Stimulated activated effector memory CD8-positive, alpha-beta T cell treated with anti-CD3 and anti-CD28 coated beads, Interleukin-12 subunit alpha, Interleukin-12 subunit beta, amount 100 ng/mL, for 72 hours (primary cell): ENCODE data around the gene FAM83C.

ENCODE experiments used
- ATAC-seq: fragments of 150-1000 bp; cut with Tn5 transposase; 2 replicates; pipeline ENCODE4 v1.10.0; 2021
- DNase-seq, 2 donors: peaks; one replicate each; pipeline ENCODE4 v3.0.0; 2021 to 2022; ENCODE audit warnings: low spot score in 2 of 2
- H3K27ac Mint-ChIP-seq: one replicate; pipeline ENCODE4 v1.8.0; 2022; ENCODE audit warnings: mild to moderate bottlenecking, mixed read lengths
- H3K36me3 Mint-ChIP-seq: one replicate; pipeline ENCODE4 v1.8.0; 2022; ENCODE audit warnings: mild to moderate bottlenecking, mixed read lengths
- H3K4me1 Mint-ChIP-seq: one replicate; pipeline ENCODE4 v1.8.0; 2022; ENCODE audit warnings: mixed read lengths
- H3K4me3 Mint-ChIP-seq: one replicate; pipeline ENCODE4 v1.8.0; 2022; ENCODE audit warnings: mild to moderate bottlenecking, mixed read lengths
- H3K9me3 Mint-ChIP-seq: one replicate; pipeline ENCODE4 v1.8.0; 2022; ENCODE audit warnings: mixed read lengths

The FAM83C gene

DNA sequence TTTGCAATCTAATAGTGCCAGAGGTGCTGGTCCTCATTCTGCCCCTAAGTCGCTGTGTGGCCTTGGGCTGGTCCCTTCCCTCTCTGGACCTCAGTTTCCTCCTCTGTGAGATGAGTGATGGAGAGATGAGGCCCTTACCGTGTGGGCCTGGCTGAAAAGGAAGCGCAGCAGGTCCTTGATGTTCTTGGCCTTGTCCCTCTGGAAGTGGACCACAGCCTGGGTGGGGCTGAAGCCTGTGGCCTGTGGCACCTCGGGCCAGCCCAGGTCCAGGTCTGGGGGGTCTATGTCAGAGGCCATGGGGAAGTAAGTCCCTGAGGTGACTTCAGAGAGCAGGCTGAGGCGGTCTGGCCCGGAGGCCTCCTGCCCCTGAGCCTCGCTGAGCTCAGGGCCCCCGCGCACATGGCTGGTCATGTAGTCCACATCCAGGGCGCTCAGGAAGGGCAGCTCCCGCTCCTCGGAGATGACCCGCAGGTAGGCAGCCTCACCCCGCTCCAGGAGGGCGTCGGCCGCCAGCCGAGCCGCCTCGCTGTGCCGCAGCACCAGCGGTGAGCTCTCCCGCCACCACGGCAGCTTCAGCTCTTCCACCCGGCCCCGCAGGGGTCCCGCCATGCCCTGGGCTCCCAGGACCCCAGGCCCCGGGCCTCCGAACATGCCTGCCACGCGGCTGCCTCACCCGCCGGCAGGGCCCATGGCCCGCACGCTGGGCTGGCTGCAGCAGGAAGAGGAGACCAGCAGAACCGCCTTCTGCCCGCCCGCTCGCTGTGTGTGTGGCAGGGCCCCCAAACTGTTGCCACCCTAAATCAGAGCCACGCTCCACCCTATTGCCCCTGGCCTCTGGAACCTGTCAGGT, at the start of gene FAM83C:
TSS of gene FAM83C (minus strand) at position 772 of the 850 bp plus-strand sequence. CDS start at position 651, 121 bp downstream.
- no peak within 1 kb of the TSS for H3K4me3 Mint-ChIP-seq
- no peaks in the 10 kb centered on the region for H3K4me1 Mint-ChIP-seq
- no peaks in the 10 kb centered on the region for H3K36me3 Mint-ChIP-seq
- ATAC-seq (no peak), DNase-seq (no peak)
- no peaks in the 10 kb centered on the region for H3K9me3 Mint-ChIP-seq
- H3K27ac Mint-ChIP-seq, result no peak within 1 kb of the TSS

DNA sequence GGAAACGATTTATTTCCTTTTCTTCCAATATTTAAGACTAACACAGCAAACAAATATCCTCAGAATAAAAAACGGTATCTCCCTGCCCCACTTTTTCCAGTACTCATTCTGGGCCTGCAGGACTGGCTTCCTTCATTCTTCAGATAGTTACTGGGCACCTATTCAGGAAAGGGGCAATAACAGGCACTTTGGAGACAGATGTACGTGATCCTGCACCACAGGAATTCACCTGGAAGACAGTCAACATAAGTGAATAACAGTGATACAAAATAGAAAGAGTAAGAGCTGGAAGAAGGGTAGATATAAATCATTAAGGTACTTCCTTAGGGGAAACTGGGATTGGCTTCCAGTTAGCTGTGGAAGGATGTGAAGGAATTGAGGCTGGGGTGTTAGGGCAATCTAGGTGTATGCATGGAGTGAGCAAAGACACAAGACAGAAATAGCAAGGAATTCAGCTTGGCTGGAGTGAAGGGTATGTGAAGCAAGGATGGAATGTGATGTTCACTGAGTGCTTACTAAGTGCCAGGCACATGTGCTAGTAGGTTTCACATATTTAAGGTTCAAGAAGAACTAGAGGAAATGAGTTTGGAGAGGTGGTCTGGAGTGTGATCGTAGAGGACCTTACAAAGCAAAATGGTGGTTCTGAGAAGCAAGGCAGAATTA, 49.3 kb upstream of the FAM83C start:
- peak overlapping the region; percentile 0 for H3K27ac Mint-ChIP-seq
- H3K4me3 Mint-ChIP-seq, result no peak overlapping the region
- ATAC-seq (no peak), DNase-seq (no peak)
- no peaks in the 10 kb centered on the region for H3K9me3 Mint-ChIP-seq
- H3K36me3 Mint-ChIP-seq, result peaks cover 48% of the 10 kb centered on the region
- no peaks in the 10 kb centered on the region for H3K4me1 Mint-ChIP-seq

DNA sequence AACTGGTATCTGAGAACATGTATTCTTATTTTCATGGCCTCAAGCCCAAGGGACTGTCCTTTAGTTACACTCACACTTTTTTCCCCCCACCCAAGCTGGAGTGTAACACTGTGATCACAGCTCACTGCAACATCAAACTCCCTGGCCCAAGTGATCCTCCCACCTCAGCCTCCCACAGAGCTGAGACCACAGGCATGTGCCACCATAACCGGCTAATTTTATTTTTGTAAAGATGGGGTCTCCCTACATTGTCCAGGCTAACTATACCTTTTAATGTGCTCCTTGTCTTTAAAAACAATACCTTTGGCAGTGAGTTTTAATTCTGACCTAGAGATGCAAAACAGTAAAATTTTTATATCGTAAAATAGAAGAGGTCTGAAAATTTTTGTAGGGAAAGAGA, 48.2 kb upstream of the FAM83C start:
- H3K27ac Mint-ChIP-seq, result no peak overlapping the region
- H3K4me3 Mint-ChIP-seq, result no peak overlapping the region
- no peaks in the 10 kb centered on the region for H3K4me1 Mint-ChIP-seq
- DNase-seq, result no peak
- peaks cover 37% of the 10 kb centered on the region for H3K36me3 Mint-ChIP-seq
- ATAC-seq, result no peak
- H3K9me3 Mint-ChIP-seq, result no peaks in the 10 kb centered on the region

DNA sequence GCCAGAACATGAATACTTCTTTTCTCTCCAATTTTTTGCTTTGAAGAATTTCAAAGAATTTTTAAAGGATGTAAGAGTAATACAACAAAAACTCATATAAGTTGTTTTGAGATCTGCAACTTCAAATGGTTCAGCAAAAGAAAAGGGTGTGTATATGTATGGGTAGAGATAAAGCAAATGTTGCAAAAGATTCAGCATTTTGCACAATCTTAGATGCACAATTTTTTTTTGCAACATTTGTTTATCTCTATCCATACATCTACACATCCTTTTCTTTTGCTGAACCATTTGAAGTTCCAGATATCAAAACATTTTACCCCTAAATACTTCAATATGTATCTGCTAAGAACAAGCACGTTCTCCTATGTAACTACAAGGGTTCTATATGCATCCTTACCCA, 47.4 kb upstream of the FAM83C start:
- ATAC-seq, result no peak
- Mint-ChIP-seq H3K4me3 (no peak overlapping the region), H3K4me1 (no peaks in the 10 kb centered on the region), H3K27ac (no peak overlapping the region), H3K36me3 (peaks cover 29% of the 10 kb centered on the region), H3K9me3 (no peaks in the 10 kb centered on the region)
- DNase-seq, result no peak

DNA sequence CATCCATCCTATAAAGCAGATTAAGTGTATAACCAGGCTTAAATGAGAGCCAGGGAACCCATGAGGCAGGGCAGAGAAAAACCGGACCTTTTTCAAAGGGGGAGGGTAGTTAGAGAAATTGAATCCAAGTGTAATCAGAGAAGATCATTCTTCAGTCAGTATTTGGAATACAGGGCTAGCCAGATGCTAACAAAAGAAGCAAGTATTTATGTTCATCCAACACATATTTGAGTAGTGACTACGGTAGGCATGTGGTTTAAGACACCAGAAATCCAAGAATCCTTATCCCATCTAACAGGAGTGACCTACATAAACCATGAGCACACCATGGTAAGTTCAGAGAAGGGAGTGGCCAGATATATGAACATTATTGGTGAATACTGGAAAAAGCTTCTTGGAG, 46.8 kb upstream of the FAM83C start:
- Mint-ChIP-seq H3K27ac (peak overlapping the region; percentile 21), H3K9me3 (no peaks in the 10 kb centered on the region), H3K4me1 (no peaks in the 10 kb centered on the region), H3K36me3 (peaks cover 23% of the 10 kb centered on the region), H3K4me3 (no peak overlapping the region)
- no peak for DNase-seq
- no peak for ATAC-seq

DNA sequence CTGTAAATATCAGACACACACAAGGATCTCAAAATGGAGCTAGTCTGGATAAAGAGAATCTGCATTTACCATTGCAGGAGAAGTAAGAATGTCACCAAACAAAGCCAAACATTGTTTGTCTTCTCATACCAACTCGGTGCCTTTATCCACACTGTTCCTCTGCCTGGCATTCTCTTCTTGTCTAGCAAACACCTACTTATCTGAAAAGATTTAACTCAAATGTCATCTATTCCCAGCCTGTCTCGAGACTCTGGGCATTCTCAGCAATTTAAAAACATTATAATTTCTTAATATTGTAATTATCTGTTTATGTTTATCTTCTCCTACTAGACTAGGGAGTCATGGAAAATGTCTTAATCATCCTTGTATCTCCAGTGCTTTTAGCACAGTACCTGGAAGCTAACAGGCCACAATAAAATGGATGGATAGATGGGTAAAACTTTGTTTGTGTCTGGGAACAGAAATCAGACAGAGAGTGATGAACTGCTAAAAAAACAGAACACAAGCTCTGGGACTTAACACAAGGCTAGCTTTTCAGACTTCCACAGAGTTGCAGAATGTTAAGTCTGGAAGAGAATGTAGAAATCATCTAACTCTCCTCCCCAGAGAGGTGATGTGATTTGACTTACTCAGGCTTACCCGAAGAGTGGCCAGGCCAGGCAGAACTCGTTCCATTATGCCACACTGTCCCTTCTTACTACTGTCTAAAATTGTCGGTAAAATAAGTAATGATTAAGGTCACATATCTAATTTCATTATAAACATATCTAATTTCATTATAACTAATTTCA, 42.3 kb upstream of the FAM83C start:
- no peak for DNase-seq
- Mint-ChIP-seq H3K9me3 (no peaks in the 10 kb centered on the region), H3K36me3 (no peaks in the 10 kb centered on the region), H3K27ac (no peak overlapping the region), H3K4me3 (no peak overlapping the region), H3K4me1 (peaks cover 4% of the 10 kb centered on the region)
- ATAC-seq, result no peak

DNA sequence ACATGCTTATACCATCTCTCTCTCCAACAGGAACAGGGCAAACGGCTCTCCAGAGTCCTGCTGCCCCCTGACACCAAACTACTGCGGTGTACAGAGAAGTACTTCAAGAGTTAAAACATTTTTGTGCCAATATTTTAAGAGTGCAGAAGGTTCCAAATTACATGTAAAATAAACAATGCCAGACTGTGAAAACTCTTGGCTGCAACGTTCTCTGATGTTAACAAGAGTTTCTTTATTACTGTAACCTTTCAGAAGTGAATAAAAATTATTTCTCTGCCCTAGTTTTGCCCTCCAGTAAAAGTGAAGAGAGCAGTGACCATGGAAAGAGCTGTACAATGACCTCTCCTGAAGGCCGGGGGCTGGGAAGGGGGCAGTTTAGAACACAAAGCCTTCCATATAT, 41.4 kb upstream of the FAM83C start:
- DNase-seq (no peak), ATAC-seq (no peak)
- peaks cover 13% of the 10 kb centered on the region for H3K4me1 Mint-ChIP-seq
- H3K36me3 Mint-ChIP-seq, result no peaks in the 10 kb centered on the region
- H3K27ac Mint-ChIP-seq, result no peak overlapping the region
- H3K4me3 Mint-ChIP-seq, result no peak overlapping the region
- H3K9me3 Mint-ChIP-seq, result no peaks in the 10 kb centered on the region

DNA sequence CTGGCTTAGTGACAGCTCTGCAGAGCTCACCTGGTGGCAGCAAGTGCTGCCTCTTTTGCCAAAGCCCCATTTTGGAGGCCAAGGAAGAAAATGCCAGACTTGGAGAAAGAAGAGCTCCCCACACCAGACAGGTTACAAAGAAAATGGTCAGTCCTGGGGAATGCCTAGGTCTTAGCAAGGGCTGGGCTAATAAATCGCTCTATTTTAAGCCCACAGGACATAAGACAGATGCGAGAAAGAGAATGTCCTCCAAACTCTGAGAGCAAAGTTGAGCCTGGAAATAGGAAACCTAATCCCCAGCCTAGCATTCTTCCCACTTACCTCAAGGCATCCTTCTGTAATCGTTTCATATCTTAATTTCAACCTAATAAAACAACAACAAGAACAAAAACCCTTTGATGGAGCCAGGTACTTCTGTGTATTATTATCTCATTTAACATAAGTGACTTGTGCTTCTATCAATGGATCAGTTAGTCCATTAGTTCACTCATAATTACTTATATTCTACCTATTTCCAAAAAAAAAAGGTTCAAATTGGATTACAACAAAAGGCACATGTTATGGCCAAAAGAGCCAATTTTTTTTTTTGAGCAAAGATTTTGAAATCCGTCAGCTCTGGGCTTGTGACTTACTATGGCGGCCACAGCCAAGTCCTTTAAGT, 40.4 kb upstream of the FAM83C start:
- H3K4me3 Mint-ChIP-seq, result no peak overlapping the region
- ATAC-seq (no peak), DNase-seq (no peak)
- H3K36me3 Mint-ChIP-seq, result no peaks in the 10 kb centered on the region
- no peaks in the 10 kb centered on the region for H3K9me3 Mint-ChIP-seq
- H3K27ac Mint-ChIP-seq, result no peak overlapping the region
- H3K4me1 Mint-ChIP-seq, result peaks cover 20% of the 10 kb centered on the region

DNA sequence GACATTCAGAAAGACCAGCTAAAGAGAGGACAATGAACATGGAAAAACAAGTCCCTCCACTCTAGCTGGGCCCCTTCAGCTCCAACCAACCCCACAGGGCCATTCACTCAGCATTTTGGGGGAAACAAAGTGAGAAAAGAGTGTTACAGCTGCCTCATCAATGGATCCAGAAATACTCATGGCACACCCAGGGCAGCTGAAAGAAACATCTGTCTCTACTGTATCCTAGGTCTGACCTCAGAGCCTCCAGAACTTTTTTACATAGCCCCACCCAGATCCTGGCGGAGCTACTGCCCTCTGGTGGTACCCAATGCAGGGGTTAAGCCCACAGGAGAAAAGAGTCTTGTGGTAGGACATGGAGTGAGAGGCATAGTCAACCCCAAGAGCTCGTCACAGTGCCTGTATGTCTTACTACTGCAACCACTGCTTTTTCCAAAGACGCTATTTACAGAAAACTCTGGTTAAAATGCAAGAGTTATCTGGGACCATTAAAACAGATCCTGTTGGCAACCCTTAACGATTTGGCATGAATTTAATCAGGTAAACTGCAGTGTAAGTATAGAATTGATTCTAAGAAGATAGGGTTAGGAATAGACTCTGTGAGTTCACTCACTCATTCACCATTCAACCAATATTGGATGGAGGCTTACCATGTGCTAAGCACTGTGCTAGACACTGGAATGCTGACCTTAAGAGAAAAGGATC, 37.4 kb upstream of the FAM83C start:
- H3K27ac Mint-ChIP-seq, result peak overlapping the region; percentile 77
- no peaks in the 10 kb centered on the region for H3K9me3 Mint-ChIP-seq
- DNase-seq, result peak; percentile 37 to 81
- H3K4me3 Mint-ChIP-seq, result no peak overlapping the region
- H3K4me1 Mint-ChIP-seq, result peaks cover 30% of the 10 kb centered on the region
- H3K36me3 Mint-ChIP-seq, result no peaks in the 10 kb centered on the region
- peak; percentile 92 for ATAC-seq

DNA sequence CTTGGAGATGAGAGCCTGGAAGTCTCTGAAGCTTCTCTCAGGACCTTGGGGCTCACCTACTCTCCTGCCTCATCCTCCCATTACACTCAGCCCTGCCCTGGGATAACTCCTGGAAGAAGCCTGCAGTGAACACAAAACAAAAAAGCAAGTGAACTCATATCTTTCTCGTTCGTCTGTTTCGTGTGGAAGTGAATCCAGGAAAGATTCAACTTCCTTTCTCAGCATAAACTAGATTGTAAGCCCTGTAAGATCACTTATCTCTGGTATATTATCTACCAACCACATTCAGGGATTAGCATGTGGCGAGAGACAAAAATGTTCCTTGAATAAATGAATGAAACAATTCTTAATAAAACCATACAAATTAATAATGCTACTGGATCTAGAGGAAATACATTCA, 36.5 kb upstream of the FAM83C start:
- no peak for DNase-seq
- peak overlapping the region; percentile 77 for H3K27ac Mint-ChIP-seq
- peaks cover 30% of the 10 kb centered on the region for H3K4me1 Mint-ChIP-seq
- no peaks in the 10 kb centered on the region for H3K36me3 Mint-ChIP-seq
- H3K4me3 Mint-ChIP-seq, result no peak overlapping the region
- no peaks in the 10 kb centered on the region for H3K9me3 Mint-ChIP-seq
- ATAC-seq, result no peak

DNA sequence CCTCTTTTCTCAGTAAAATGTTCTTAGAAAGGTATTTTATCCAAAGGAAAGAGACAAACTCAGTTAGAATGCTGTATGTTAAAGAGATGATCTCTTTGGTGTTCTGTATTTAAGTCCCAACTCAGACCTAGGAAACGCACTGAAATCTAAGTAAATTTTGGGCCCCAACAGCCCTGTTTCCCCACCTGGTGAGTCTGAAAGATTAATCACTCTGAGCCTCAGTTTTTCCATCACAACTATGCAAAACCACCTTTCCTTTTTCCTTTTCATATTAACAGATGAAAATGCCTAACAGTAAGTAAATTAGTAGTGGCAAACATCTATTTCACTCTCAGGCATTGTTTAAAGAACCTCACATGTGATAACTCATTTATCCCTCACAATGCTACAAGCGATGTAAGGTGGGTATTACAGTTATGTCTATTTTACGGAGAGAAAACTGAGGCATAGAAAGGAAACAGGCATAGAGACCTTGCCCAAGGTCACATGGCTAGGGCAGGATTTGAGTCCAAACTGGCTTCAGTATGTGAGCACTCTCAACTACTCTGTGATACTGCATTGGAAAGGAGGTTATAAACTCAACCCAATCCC, 36.0 kb upstream of the FAM83C start:
- H3K27ac Mint-ChIP-seq, result peak overlapping the region; percentile 77
- no peak for DNase-seq
- H3K4me1 Mint-ChIP-seq, result peaks cover 34% of the 10 kb centered on the region
- ATAC-seq, result peak; percentile 29
- H3K4me3 Mint-ChIP-seq, result no peak overlapping the region
- no peaks in the 10 kb centered on the region for H3K9me3 Mint-ChIP-seq
- no peaks in the 10 kb centered on the region for H3K36me3 Mint-ChIP-seq

DNA sequence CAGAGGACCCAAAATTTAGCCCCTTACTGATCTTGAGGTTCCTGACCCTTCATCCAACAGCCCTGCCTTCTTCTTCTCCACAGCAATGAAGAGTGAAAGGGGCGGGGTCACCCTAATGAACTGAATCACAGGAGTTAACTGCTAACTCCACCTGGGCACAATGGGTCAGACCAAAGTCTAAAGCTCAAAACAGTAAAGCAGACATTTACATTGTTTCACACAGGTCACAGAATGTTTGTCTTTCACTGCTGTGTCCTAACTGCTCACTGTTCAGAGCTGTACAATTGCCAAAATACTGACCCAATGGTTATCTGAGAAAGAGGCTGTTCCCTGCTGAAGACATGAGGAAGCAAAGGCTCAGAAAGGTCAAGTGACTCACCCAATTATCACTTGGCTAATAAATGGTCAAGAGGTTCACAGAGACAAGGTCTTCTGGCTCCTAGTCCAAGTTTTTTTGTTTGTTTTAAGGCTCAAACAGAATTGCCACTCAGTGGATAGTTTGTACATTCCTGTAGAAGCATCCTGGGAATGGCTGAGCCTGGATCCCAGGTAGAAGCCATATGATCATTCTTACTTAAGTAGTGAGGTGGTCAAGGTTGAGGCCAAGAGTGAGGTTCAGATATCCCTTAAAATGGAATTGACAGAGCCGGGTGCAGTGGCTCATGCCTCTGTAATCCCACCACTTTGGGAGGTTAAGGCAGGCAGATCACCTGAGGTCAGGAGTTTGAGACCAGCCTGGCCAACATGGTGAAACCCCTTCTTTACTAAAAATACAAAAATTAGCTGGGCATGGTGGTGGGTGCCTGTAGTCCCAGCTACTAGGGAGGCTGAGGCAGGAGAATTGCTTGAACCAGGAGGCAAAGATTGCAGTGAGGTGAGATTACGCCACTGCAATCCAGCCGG, 35.1 kb upstream of the FAM83C start:
- Mint-ChIP-seq H3K9me3 (no peaks in the 10 kb centered on the region), H3K4me1 (peaks cover 39% of the 10 kb centered on the region), H3K36me3 (no peaks in the 10 kb centered on the region), H3K4me3 (no peak overlapping the region), H3K27ac (peak overlapping the region; percentile 77)
- DNase-seq (no peak), ATAC-seq (no peak)

DNA sequence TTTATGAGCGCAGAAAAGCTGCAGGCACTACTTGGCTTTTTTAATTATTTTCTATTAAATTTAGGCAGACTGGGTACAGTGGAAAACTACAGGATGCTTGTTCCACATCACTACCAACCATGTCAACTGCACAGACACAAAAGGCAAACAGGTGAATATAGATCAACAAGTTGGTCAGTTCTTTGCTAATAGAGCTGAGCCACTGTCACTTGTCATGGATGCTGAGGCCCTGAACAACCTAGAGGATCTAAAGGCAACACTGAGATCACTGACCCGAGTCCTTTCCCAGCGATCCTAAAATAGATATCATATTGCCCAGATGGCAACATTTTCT, 34.5 kb upstream of the FAM83C start:
- peaks cover 39% of the 10 kb centered on the region for H3K4me1 Mint-ChIP-seq
- no peak overlapping the region for H3K27ac Mint-ChIP-seq
- no peak for DNase-seq
- no peak for ATAC-seq
- H3K9me3 Mint-ChIP-seq, result no peaks in the 10 kb centered on the region
- H3K36me3 Mint-ChIP-seq, result no peaks in the 10 kb centered on the region
- no peak overlapping the region for H3K4me3 Mint-ChIP-seq
